Activated CD8-positive, alpha-beta memory T cell treated with anti-CD3 and anti-CD28 coated beads, Interleukin-2, amount 50 U/mL, for 4 hours (primary cell): ENCODE measurements around the gene FBXL4.
"Not testable (repeated sequence)": the region's sequence is repeated elsewhere in the genome, so short reads cannot be mapped to it uniquely, and the experiment has no call there.

ENCODE experiments used
- DNase-seq: peaks from one replicate; pipeline ENCODE4 v3.0.0-alpha.2; 2020

The FBXL4 gene

GRCh38 chr6:98945311-98946115 is 2.2 kb downstream of the FBXL4 start:
- DNase-seq, result no peak

DNA sequence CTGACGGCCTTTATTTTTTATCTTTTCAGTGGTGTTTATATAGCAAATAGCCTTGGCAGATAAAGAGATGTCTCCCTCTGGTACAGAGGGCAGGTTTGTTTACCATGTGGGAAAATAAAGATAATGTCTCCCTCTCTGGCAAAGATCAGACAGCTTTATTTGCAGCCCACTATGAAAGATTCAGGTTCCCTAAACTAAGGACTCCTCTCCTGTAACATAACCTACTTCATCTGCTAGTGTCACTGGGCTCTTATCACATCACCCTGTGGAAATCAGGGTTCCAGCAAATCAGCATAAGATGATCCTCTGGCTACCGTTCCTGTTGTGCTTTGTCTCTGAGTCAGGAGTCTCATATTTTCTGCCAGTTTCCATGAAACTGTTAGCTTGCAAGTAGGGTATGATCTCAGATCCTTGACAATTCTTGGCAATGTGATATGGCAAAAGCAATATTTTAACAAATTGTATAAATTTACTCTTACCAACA is 3.1 kb downstream of the FBXL4 start:
- DNase-seq, result no peak

DNA sequence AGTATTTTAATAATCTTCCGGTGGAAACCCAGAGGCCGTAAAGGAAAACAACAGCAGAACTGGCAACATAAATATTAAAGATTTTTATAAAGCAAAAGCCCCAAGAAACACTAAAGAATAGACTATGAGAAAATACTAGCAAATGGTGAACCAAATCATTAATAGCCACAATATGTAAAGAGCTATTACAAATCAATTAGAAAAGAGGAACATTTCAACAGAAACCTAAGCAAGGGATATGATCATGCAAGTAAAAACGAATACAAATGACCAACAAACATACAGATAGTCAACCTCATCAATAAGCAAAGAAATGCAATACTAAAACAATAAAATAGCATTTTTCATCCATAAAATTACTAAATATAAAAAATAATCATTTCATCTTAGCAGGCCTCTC is 3.6 kb downstream of the FBXL4 start:
- DNase-seq, result no peak

GRCh38 chr6:98942263-98942803 is 5.4 kb downstream of the FBXL4 start:
- DNase-seq, result no peak

- DNase-seq, result no peak
These were observed 6.4 kb downstream of the FBXL4 start for GRCh38 chr6:98941319-98941718.

- DNase-seq, result no peak
These were observed 10.4 kb downstream of the FBXL4 start for GRCh38 chr6:98937351-98937750.

DNA sequence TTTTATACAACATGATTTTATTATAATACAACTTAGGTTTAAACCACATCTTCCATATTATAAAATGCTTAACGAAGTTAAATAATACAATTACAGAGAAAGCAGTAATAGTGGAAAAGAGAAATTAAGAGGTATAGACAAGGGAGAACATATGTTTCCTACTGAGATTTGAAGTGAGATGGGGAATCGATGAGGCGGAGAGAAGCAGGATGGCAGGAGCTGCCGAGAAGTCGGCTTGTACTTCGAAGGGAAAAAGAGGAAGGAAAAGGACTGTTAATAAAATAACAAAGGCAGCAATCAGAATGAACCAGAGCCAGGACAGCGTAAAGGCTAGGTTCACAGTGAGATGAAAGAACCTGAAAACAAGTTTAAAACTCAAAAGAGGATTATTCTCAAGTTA is 15.4 kb downstream of the FBXL4 start:
- no peak for DNase-seq

GRCh38 chr6:98931696-98932095 is 16.1 kb downstream of the FBXL4 start:
- DNase-seq, result no peak

DNA sequence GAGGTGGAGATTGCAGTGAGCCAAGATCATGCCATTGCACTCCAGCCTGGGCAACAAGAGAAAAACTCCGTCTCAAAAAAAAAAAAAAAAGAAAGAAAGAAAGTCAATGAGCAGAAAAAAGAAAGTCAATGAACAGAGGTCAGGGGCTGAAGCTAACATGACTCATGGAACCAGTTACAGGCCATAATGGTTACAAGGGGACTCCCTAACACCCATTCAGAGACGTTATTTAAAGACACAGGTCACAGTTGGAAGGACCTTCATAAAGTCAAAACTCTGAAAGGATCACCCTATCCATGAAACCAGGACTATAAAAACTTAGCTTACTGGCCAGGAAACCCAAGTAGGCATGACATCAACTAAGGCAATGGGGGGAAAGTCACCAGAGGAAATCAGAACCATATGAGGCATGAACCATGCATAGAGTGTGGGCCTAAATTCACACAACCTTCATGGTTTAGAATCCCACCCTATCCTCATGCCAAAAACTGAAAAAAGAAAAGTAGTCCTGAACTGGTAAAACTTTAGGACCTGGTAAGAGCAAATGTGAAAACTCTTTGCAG is 18.2 kb downstream of the FBXL4 start:
- no peak for DNase-seq

GRCh38 chr6:98928688-98929087 is 19.1 kb downstream of the FBXL4 start:
- no peak for DNase-seq

- DNase-seq, result no peak
These were observed 20.2 kb downstream of the FBXL4 start for GRCh38 chr6:98927534-98927933.

DNA sequence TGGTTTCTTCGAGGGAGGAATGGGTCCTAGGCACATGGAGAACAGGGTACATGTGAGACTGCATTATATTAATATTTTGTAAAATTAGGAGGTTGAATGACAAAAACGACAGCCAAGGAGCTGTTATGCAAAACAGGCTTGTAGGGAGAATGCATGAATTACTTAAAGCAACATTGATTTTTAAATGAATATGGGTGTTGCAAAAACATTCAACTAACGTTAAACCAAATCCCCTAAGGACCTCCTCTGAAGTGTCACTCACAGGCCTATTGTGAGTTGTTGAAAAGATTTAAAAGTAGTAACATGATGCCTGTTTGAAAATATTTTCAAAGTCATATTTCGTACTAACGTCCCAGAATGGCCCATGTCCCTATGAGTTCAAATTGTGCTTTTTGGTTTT is 21.9 kb downstream of the FBXL4 start:
- no peak for DNase-seq

DNA sequence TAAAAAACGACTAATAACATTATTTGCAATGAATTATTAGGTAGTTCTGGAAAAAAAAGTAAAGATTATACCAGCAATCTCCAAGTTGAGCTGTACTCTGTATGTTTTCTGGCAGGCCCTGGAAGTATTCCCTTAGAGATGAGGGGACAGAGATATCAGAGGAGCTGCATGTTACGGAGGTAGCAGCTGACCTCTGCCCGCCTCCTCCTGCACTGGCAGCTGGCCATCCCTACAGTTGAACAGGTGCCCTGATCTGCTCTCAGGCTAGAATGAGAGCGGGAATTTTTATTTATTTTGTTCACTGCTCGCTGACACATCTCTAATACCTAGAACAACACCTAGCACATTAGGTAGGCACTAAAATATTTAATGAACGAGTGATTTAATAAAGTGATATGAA is 23.1 kb downstream of the FBXL4 start:
- DNase-seq, result no peak

GRCh38 chr6:98920904-98921431 is 26.8 kb downstream of the FBXL4 start:
- no peak for DNase-seq

GRCh38 chr6:98910946-98911345 is 36.8 kb downstream of the FBXL4 start:
- not testable (repeated sequence) for DNase-seq

- no peak for DNase-seq
These were observed 38.5 kb downstream of the FBXL4 start for GRCh38 chr6:98909236-98909635.

DNA sequence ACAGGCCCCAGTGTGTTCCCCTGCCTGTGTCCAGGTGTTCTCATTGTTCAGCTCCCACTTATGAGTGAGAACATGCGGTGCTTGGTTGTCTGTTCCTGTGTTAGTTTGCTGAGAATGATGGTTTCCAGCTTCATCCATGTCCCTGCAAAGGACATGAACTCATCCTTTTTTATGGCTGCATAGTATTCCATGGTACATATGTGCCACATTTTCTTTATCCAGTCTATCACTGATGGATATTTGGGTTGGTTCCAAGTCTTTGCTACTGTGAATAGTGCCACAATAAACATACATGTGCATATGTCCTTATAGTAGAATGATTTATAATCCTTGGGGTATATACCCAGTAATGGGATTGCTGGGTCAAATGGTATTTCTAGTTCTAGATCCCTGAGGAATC is 41.4 kb downstream of the FBXL4 start:
- DNase-seq, result not testable (repeated sequence)

GRCh38 chr6:98905759-98906158 is 42.0 kb downstream of the FBXL4 start:
- DNase-seq, result no peak

DNA sequence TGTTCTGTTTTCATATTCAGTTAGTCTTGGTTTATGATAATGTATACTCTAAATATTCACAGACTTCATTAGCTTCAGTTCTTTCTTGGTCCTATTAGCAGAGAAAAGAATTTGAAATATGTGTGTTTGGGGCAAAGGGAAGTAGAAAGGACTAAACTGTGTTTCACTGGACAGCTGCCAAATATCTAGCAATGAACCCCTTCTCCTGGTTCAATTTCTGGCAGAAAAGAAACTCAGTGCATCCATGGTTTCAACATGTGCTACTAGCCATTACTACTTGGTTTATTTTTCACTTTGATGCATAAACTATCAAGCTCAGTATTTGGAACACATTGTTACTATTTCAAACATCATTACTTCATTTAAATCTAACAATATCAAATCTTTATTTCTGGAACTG is 43.6 kb downstream of the FBXL4 start:
- DNase-seq, result no peak

GRCh38 chr6:98900706-98901105 is 47.0 kb downstream of the FBXL4 start:
- DNase-seq, result no peak

DNA sequence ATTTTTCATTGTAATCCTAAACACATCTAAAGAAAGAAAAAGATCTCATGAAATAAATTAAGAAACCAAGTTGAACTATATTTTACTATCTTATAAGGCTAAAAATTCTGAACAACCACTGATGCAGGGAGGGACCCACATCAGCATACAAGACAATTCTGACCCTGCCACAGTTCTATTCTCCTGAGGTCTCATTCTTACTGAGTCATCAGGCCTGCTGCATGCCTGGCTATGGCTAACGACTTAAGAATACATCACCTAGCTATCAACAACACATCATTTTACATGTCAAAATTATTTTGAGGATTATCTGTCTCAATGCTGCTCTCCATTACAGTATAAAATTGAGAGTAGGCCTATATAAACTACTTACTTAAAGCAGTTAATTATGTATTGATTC is 52.9 kb downstream of the FBXL4 start:
- DNase-seq, result no peak

DNA sequence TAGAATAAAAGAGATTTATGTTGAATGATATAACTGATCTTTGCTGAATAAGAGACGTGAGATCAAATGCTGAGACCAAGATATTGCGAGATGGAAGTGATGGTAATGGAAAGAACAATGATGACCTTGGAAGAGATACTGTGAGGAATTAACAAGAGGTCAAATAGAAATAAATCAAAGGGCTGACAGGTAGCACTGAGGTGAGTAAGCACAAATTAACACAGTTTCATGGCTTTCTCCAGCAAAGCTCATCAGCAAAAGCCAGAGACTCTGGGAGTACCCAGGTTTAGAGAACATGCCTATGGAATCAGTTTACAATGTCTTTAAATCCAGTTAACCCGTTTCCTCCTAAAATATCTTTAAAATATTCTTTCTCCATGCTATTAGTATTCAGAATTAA is 60.1 kb downstream of the FBXL4 start:
- DNase-seq, result no peak

DNA sequence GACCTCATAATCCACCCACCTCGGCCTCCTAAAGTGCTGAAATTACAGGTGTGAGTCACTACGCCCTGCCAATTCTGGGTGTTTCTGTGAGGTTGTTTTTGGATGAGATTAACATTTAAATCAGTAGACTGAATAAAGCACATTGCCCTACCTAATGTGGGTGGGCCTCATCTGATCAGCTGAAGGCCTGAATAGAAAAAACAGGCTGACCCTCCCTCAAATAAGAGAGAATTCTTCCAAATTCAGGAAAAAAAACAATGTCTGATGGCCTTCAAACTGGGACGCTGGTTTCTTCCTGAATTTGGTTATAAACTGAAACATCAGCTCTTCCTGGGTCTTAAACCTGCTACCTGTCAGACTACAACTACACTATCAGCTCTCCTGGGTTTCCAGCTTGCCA is 62.4 kb downstream of the FBXL4 start:
- DNase-seq, result no peak

DNA sequence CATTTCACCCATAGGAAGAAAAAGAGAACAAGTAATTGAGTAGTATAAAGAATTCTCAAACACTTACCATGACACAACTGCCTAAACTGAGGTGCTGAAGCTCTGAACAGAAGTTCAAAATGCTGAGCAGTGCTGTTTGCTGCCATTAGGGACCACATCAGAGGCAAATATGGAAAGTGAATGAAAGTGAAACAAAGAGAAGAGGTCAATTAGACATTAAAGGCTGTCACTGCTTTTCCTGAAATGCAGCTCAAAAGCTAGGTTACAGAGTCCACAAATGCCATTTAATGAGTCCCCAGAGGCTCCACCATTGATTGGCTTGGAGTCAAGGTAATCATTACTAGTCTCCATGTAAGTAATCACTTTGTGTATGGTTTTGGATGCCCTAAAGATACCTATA is 67.3 kb downstream of the FBXL4 start:
- no peak for DNase-seq
